GM23338 (cell line): ENCODE measurements around the gene EDAR.

Source experiments
- JUNB ChIP-seq: IDR thresholded peaks from one replicate; pipeline ENCODE4 v1.6.1; 2016; ENCODE audit warnings: antibody characterized with exemption; ENCODE audit not compliant: unreplicated experiment
- STAT1 ChIP-seq: IDR thresholded peaks from one replicate; pipeline ENCODE4 v1.6.1; 2016; ENCODE audit warnings: antibody characterized with exemption; ENCODE audit not compliant: unreplicated experiment
- TF ChIP-seq, protein P1 (sequence below), 2 experiments: fragments of 200-600 bp in 1 of 2; sonication (generic) in 1 of 2; conservative IDR thresholded peaks; 2 replicates each; pipeline versions ENCODE4 v1.5.1 to v1.6.1; 2016 to 2017; ENCODE audit warnings: antibody characterized with exemption in 2 of 2, low read depth in 2 of 2, mild to moderate bottlenecking in 2 of 2, moderate library complexity in 1 of 2

DNA sequence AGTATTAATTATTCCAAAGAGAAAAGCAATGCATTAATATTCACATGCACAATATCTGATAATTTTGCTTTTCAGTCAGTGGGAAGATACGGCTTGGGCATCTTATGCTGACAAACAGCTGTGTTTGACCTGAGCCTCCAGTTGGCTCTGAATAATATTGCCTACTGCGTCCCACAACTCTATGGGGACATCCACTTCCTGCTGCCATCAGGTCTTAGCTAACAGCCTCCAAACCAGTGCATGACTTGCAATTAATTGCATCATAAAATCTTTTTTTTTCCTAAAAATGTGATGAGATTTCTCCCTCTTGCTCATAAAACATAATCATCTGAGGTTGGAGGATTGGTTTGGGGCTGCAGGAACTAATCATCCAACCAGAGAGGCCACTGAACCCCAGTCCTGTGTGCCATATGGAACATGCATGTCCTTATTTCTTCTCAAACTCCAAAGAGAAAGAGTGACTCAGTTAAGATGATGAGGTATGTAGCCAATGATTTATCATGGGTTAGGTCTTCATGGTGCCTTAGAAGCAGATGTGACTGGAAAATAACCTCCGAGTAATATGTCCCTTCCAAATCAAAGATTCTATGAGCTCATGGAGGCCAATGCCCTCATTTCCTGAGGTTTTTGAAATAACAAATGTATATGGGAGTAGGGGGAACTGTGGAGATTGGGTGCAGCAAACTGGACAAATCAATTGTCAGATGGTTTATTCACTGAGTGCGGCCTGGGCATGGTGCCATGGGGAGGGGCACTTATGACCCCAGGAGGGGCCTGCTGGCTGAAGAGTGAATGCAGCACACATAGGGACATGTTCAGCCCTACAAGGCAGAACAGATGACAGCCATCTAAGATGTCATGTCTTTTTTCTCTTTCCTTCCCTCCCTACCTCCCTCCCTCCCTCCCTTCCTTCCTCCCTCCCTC, 39.4 kb downstream of the EDAR start:
- TF ChIP-seq, protein P1, sequence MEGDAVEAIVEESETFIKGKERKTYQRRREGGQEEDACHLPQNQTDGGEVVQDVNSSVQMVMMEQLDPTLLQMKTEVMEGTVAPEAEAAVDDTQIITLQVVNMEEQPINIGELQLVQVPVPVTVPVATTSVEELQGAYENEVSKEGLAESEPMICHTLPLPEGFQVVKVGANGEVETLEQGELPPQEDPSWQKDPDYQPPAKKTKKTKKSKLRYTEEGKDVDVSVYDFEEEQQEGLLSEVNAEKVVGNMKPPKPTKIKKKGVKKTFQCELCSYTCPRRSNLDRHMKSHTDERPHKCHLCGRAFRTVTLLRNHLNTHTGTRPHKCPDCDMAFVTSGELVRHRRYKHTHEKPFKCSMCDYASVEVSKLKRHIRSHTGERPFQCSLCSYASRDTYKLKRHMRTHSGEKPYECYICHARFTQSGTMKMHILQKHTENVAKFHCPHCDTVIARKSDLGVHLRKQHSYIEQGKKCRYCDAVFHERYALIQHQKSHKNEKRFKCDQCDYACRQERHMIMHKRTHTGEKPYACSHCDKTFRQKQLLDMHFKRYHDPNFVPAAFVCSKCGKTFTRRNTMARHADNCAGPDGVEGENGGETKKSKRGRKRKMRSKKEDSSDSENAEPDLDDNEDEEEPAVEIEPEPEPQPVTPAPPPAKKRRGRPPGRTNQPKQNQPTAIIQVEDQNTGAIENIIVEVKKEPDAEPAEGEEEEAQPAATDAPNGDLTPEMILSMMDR (conservative IDR thresholded peaks at IDR 0.05; ENCODE audit: low read depth in 2 of 2): no peak
- TF ChIP-seq STAT1 (no peak), JUNB (no peak)
